HEK293 (cell line): Measurements from ENCODE around the gene CCDC14.
"Not testable (repeated sequence)": the region's sequence is repeated elsewhere in the genome, so short reads cannot be mapped to it uniquely, and the experiment has no call there.

Source experiments
- CTCF ChIP-seq: fragments of 450-650 bp; formaldehyde crosslinking; IDR thresholded peaks from 2 replicates; pipeline ENCODE4 v1.5.1; 2016; ENCODE audit warnings: missing biosample characterization, missing genetic modification characterization
- ZNF114 ChIP-seq: fragments of 450-650 bp; formaldehyde crosslinking; IDR thresholded peaks from 2 replicates; pipeline ENCODE4 v1.5.0; 2017; ENCODE audit warnings: missing biosample characterization, missing genetic modification characterization
- ZNF423 ChIP-seq: fragments of 450-650 bp; formaldehyde crosslinking; IDR thresholded peaks from 2 replicates; pipeline ENCODE4 v1.5.1; 2016; ENCODE audit warnings: missing biosample characterization, missing genetic modification characterization
- ZNF48 ChIP-seq: fragments of 450-650 bp; formaldehyde crosslinking; IDR thresholded peaks from 2 replicates; pipeline ENCODE4 v1.5.1; 2016; ENCODE audit warnings: missing biosample characterization, missing genetic modification characterization
- ZNF501 ChIP-seq: fragments of 450-650 bp; formaldehyde crosslinking; IDR thresholded peaks from 2 replicates; pipeline ENCODE4 v1.5.1; 2016; ENCODE audit warnings: missing biosample characterization, missing genetic modification characterization
- ZNF654 ChIP-seq: fragments of 450-650 bp; formaldehyde crosslinking; IDR thresholded peaks from 2 replicates; pipeline ENCODE4 v1.5.1; 2016; ENCODE audit warnings: low read depth, missing biosample characterization, missing genetic modification characterization
- ZNF785 ChIP-seq: fragments of 450-650 bp; formaldehyde crosslinking; IDR thresholded peaks from 2 replicates; pipeline ENCODE4 v1.5.1; 2016; ENCODE audit warnings: missing biosample characterization, missing genetic modification characterization

GRCh38 chr3:123964793-123965192 is 3.8 kb upstream of the CCDC14 start:
- TF ChIP-seq ZNF654, CTCF, ZNF114, ZNF785, ZNF501, ZNF423, ZNF48 (tag by site-specific recombination): not testable (repeated sequence)
